GM19463 (cell line): ENCODE measurements around the gene PGP.
"Not testable (repeated sequence)": the region's sequence is repeated elsewhere in the genome, so short reads cannot be mapped to it uniquely, and the experiment has no call there.

Experiments
- ATAC-seq: cut with Tn5 transposase; IDR thresholded peaks from one replicate; pipeline ENCODE4 v1.9.1; 2021; ENCODE audit warnings: mild to moderate bottlenecking, moderate library complexity; ENCODE audit not compliant: unreplicated experiment

PGP gene

DNA sequence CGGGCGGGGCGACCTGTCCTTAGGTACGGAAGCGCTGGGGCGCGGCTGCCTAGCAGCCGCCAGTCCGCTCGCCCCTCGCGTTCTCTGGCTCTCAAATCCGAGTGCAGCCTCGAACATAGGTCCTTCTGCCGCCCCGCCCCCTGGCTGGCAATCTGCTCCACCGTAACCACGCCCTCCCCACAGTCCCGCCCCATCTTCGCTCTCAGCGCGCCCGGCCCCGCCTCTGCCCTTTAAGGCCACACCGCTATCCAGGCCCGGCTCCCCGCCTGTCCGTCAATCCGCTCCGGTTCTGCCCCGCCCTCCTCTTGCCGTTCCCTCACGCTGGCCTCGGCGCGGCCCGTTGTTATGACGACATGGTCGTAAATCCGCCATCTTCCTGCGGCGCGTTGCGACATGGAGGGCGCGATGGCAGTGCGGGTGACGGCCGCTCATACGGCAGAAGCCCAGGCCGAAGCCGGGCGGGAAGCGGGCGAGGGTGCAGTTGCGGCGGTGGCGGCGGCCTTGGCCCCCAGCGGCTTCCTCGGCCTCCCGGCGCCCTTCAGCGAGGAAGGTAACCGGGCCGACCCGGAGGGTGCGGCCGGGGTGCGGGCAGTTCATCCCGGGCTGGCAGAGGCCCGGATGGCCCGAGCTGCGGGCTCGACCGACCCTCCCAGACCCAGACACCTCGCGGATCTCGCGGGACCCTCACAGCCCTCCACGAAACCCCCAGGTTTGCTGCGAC is 8.7 kb upstream of the PGP start, which contains the start of gene E4F1:
Gene E4F1, plus strand, starts transcription at position 371 of the 721 bp plus-strand sequence. Its CDS starts 23 bp downstream, at position 394.
- peak; percentile 94 for ATAC-seq

DNA sequence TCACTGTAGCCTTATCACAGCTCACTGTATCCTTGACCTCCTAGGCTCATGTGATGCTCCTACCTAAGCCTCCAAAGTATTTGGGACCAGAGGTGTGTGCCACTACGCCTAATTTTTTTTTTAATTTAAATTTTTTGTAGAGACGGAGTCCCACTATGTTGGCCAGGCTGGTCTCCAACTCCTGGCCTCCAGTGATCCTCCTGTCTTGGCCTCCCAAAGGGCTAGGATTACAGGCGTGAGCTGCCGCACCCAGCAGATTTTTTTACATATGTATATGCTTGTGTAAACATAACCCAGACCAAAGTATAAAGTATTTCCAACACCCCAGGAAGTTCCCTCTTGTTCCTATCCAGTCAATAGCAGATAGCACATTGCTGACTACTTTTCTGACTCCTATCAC is 1.7 kb upstream of the PGP start:
- no peak for ATAC-seq

DNA sequence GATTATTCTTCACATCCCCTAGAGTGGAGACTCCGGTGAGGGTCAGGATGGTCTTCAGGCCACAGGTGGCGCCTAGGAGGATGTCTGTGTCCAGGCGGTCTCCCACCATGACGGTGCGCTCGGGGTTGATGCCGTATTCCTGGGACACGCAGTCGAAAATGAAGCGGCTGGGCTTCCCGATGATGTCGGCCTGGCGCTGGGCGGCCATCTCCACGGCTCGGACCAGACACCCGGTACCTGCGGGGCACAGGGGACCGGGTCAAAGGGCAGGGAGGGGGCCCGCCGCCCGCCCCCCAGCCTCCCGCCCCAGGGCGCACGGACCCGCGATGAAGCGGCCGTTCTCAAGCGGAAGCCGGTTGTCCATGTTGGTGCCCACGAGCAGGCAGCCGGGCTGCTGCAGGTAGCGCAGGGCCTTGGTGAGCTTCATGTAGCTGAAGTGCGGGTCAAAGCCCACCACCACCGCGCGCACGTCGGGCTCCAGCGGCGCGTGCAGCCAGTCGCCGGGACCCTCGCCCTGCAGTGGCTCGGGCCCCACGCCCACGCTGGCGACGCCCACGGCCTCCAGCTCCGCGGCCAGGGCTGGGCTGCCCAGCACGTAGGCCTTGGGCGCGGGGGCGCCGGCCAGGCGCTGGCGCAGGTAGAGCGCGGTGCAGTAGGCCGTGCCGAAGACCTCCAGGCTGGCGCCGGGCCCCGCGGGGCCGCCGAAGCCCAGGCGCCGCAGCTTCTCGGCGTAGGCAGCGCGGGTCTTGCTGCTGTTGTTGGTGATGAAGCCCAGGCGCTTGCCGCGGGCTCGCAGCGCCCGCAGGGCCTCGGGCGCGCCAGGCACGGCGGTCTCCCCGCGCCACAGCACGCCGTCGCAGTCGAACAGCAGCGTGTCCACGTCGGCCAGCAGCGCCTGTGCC is 572 bp downstream of the PGP start:
- ATAC-seq = peak; percentile 6

DNA sequence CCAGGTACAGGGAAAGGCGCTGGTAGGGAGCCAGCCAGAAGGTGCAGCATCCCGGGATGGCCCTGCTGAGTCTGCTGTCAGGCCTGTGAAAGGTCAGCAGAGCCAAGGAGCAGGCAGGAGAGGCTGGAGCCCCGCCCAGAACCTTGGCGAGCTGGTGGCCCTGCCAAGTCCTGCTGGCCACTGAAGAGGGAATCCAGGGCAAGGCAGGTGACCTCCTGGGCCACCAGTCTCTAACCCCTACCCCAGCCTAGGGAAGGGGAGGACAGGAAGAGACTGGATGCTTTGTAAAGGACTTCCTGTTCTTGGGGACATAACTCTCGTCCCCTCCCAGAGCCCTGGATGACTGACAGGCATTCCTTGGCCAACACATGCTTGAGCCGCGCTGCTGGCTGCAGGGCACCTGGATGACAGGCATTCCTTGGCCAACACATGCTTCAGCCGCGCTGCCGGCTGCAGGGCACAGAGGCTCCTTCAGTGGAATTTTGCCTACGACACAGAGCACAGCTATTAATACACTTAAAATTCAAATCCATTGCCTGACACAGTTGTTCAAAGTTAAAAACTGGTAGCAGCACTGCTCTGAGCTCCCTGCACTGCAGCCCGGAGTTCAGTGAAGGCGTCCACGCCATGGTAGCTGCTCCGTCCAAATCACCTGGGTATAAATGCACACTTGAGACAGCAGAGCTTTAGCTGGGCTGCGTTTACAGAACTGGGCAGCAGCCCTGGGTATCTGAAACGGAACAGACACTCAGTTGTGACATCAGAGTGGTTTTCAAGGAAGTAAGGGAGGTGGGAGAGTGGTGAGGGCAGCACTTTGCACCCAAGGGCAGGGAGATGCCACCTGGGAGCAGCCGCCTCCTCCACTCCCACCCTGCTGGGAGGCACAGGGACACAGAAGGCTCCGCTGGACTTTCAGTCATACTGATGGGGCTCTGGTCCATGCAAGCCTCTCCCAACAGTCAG is 2.0 kb downstream of the PGP start:
- no peak for ATAC-seq

DNA sequence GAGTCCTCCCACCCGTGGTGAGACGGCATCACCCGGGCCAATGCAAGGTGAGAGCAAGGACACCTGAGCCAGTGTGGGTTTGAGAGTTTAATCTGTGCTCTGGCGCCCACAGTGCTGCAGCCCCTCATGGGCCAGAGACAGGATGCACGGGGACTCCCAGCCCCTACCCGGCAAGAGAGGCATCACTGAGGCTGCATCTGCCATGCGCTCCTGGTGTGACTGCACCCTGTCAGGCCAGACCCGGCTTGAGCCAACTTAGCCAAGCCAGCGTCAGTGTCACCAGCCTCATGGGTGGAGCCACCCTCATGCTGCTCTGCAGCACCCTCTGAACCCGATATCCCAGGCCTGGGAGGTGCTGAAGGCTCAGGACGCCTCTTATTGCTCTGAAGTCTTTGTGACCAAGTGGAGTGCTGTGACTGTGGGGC is 2.7 kb downstream of the PGP start:
- no peak for ATAC-seq

DNA sequence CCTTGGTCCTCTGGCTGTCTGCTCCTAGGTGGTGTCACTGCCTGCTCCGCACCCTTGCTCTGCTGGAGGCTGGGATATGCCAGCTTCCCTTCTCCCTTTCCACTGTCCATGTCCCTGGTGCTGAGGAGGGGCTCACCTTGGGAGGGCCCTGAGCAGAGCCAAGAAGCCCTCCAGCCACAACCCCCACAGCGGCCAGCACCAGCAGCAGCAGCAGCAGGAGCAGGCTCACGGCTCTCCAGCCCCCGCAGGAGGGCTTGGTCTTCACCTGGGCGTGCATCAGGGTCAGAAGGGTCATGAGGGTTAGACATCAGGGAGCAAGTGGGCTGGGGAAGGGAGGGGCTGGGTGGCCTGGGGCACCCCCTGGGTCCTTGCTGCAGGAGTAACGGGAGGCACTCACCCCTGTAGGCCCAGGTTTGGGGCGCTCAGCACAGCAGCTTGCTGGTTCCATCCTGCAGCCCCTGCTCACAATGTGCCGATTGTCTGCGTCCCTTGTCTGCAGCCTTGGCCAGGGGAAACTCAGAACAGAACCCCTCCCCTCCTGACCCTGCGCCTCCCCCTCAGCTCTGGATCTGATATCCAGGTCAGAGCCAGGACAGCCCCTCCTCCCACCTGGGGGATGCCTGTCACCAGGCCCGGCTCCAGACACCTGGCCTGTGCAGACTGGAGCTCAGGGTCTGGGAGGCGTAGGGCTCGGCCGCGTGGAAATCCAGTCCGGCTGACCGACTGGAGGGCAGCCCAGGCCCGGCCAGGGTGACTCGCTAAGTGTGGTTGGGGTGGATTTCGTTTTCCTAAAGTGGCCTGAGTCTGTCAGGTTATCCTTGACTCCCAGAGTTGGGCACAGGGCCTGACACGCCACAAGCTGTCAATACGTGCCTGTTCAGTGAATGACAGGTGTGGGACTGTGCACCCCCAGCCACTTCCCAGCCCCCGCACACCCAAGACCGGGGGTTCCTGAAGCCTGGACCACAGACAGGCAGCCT is 4.0 kb downstream of the PGP start, which contains the start of gene BRICD5:
Gene BRICD5, minus strand, starts transcription at position 478 of the 980 bp plus-strand sequence. Its CDS starts 30 bp downstream, at position 448.
- ATAC-seq = no peak

DNA sequence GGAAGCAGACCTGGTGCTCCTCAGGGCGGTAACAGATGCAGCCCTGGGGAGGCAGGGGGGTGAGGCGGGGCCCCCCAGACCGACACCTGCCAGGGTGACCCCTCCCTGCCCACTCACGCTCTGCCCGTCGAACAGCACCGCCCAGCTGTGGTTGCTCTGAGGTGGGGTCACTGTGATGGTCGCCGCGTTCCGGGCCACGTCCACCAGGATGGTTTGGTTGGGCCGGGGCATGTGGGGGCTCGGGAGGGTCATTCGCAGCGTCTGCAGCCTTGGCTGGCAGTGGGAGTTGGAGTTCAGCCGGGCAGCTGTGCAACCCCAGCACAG is 4.7 kb downstream of the PGP start:
- ATAC-seq = no peak

DNA sequence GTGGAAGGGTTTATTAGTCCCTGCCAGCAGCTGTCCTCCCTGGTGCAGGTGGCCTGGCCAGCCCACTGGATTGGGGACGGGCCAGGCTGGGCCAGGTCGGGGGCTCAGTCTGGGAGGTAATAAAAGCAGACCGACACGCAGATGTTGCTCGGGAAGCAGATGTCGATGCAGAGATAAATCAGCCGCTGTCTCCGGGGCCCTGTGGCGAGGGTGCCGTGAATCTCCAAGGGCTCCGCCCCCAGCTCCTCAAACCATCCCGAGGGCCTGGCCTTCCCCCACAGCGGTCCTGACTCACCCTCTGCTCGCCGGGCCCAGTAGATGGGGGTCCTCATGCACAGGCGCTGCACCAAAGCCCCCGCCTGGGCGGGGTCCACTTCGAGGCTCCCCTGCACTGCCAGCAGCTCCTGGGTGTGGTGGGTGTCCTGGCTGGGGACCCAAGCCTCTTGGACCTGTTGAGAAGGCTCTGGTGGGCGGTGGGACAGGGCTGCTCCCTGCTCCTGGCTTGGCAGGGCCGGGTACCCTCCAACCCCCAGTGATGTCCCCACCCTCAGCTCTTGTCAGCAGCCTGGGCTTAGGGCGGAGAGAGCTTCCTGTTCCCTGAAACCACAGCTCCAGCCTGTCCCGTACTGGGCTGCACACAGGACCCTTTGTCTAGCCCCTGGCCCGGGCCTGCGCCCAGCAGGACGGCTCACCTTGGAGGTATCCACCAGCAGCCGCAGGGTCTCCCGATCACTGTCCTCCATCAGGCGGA is 5.2 kb downstream of the PGP start:
- ATAC-seq = no peak

DNA sequence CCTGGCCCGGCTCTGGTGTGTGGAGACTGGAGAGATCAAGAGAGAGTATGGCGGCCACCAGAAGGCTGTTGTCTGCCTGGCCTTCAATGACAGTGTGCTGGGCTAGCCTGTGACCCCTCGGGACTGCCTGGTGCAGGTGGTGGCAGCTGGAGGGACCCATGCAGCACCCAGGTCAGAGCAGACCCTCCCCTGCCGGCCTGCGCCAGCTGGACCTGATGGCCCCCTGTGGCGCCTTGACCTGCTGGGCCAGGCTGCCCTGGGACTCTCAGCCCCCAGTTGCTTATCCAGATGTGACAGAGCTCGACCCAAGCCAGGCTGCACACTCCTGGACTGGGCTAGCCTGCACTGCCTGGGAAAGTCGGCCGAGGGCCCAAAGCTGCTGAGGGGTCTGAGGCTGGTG is 5.9 kb downstream of the PGP start:
- ATAC-seq = no peak

DNA sequence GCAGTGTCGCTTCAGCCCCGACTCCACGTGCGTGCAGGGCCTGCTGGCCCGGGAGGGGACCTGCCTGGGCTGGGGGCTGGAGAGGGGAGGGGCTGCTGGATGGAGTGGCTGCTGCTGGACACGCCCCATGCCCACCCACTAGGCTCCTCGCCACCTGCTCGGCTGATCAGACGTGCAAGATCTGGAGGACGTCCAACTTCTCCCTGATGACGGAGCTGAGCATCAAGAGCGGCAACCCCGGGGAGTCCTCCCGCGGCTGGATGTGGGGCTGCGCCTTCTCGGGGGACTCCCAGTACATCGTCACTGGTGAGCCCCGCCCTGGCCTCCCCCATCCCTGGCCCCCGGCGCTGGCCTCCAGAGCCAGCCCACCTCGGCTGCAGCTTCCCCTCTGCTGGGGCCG is 6.3 kb downstream of the PGP start:
- no peak for ATAC-seq

DNA sequence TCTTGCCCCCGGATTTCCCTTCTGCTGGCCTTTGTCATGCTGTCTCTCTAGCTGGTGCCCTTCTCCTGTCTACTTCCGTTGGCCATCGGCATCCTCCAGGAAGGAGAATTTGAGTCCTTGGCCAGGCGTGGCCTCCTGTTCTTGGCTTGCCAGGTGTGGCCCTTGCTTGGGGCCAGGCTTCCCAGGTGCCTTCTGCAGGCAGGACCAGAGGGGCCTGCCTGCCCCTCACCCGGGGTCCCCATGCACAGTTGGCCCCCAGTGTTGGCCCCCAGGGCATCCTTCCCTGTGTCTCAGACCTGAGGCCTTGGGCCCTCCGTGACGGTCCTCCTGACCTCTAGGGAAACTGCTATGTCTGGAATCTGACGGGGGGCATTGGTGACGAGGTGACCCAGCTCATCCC is 6.8 kb downstream of the PGP start:
- no peak for ATAC-seq

DNA sequence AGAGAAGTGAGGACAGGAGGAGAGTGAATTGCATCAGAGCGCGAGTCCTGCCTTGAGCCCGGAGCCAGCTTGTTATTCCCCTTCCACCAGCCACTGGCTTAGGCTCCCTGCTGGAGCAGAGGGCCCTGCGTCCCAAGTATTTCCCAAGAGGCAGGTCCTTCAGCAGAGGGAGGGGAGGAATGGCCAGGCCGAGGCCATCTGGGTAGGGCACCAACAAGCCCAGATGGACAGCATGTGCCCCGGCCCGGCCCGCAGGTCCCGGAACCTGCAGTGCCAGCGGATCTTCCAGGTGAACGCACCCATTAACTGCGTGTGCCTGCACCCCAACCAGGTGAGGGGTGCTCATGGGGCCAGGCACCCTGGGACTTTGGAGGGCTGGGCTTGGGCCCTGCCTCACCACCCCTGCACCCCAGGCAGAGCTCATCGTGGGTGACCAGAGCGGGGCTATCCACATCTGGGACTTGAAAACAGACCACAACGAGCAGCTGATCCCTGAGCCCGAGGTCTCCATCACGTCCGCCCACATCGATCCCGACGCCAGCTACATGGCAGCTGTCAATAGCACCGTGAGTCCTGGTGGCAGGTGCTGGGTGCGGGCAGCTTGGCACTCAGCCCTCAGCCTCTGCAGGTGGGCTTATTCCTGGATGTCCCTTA is 7.7 kb downstream of the PGP start:
- ATAC-seq = no peak

DNA sequence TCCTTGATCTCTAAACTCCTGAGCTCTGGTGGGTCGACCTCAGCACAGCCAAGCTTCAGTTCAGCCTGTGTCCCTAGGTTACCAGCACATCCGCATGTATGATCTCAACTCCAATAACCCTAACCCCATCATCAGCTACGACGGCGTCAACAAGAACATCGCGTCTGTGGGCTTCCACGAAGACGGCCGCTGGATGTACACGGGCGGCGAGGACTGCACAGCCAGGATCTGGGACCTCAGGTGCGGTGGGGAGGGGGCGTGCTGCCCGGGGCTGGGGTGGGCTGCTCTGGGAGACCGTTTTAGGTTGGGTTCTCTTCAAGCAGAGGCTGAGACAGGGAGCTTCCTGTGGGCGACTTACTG is 8.2 kb downstream of the PGP start:
- no peak for ATAC-seq

DNA sequence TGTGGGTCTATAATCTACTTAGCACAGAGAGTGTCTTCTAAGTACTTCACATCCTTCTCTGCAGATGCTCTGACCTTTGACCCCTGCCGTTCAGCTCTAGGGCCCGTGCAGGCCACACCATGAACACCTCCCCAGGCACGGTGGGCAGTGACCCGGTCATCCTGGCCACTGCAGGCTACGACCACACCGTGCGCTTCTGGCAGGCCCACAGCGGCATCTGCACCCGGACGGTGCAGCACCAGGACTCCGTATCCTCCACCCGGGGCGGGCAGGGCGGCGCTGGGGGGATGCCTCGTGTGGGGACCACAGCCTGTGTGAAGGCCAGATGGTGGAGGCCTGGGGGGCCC is 8.7 kb downstream of the PGP start:
- no peak for ATAC-seq

DNA sequence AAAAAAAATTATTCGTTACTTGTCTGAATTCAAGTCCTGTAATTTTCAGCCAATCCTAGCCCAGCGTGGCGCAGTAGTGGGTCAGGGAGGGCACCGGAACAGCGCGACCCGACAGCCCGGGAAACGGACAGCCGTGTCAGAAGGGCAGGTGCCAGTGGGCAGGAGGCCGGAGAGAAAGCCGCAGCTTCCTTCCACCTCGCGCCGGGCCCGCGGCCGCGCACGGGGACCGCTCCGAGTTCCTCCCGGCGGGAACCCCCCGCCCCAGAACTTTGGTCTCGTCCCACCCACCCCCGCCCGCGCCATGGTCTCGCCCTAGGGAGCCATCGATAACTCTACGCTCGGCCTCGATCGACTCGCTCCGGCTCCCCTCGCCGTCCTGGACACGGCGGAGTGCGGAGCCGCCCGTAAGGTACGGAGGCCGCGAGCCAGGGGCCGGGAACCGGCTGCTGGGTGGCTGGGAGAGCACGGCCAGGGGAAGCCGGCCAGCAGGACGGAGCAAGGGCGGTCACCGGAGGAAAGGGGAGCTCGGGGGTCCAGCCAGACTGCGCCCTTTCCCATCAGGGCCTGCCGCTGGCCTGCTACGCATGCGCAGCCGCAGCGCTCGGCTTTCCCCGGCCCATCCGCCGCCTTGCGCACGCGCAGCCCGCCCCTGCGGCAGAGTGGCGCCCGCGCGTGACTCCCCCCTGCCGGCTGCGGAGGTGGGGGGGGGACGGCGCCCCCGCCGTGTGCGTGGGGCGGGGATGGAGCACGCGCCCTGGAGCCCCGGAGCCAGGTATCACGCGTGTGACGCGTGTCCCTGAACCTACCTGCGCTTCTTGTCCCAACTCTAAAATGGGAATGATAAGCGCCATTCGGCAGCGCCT is 9.3 kb downstream of the PGP start, which contains the start of gene MLST8:
Gene MLST8, plus strand, starts transcription at position 351 of the 863 bp plus-strand sequence. CDS start 632 bp downstream, outside the sequence.
- peak; percentile 77 for ATAC-seq

DNA sequence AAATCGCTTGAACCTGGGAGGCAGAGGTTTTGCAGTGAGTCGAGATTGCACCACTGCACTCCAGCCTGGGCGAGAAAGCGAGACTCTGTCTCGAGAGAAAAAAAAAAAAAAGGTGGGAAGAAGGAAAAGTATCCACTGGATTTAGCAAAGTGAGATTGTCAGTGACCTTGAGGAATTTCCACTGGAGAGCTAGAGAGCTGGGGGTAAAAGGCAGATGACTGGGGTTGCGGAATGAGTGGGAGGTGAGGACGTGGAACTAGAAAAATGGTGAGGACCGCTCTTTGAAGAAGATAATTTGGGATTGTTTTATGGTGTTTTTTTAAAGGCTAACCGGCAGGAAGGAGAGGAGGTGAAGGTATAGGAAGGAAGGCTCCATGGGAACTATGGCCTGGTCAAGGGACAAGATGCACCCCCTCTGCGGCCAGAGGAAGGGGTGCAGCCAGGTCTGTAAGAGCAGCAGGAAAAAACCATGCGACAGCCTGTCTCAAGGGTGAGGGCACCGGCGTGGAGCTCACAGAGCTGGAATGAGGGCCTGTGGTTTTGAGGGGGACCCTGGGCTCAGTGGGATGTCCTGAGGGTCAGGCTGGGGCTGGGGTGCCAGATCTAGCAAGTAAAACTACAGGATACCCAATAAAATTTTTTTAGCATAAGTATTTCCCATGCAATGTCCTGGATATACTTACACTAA is 10.1 kb downstream of the PGP start:
- no peak for ATAC-seq

DNA sequence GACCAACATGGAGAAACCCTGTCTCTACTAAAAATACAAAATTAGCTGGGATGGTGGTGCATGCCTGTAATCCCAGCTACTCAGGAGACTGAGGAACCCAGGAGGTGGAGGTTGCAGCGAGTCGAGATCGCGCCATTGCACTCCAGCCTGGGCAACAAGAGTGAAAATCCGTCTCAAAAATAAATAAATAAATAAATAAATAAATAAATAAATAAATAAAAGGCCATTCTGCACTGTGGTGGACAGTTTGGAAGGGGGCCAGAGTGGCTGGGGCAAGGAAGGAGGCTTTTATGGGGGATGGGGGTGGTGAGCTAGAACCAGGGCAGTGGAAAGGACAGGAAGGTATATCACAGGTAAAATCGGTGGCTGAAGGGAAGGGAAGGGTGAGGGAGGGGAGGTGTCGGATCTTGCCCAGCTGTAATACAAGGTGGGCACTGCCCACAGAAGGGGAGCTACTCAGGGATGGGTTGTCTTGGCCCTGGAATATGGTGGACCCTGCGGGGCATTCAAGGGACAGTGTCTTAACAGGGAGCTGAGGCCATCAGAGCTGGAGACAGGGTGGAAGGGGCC is 11.4 kb downstream of the PGP start:
- not testable (repeated sequence) for ATAC-seq
